HFFc6 (cell line): ENCODE measurements around the gene PIGN. TPM values are rescaled to one million over a fixed set of nuclear protein-coding genes. Genes with fewer than 3 reads are reported as not detected.

Source experiments
- DNase-seq: peaks from one replicate; pipeline ENCODE4 v3.0.0-alpha.2; 2018
- H3K27ac Mint-ChIP-seq: 2 replicates; pipeline ENCODE4 v1.8.0; 2020; ENCODE audit warnings: mild to moderate bottlenecking, mixed read lengths
- H3K27me3 Mint-ChIP-seq: 2 replicates; pipeline ENCODE4 v1.8.0; 2021; ENCODE audit warnings: mild to moderate bottlenecking, moderate library complexity, mixed read lengths; ENCODE audit not compliant: insufficient read depth
- H3K36me3 Mint-ChIP-seq: 2 replicates; pipeline ENCODE4 v1.8.0; 2021; ENCODE audit warnings: low read depth, mixed read lengths
- H3K4me1 Mint-ChIP-seq: 2 replicates; pipeline ENCODE4 v1.8.0; 2020; ENCODE audit warnings: low read depth, mixed read lengths
- H3K4me3 Mint-ChIP-seq: 2 replicates; pipeline ENCODE4 v1.8.0; 2020; ENCODE audit warnings: mild to moderate bottlenecking, moderate library complexity, mixed read lengths
- H3K9me3 Mint-ChIP-seq: 2 replicates; pipeline ENCODE4 v1.8.0; 2020; ENCODE audit warnings: mild to moderate bottlenecking, mixed read lengths
- total RNA-seq, 6 experiments: library from RNA; stranded (reverse); fragmentation: NEBNext Ultra II Directional; extraction: Animal tissue kit (Norgen Biotek cat#: 25700); gene quantifications; 2 replicates in 1 of 6; 3 replicates in 5 of 6; pipeline ENCODE4 v1.2.3, GENCODE V29; 2021
- TF ChIP-seq, protein P1 (sequence below): fragments of 200-600 bp; sonication (generic); IDR thresholded peaks from 2 replicates; pipeline ENCODE4 v1.5.0; 2021; ENCODE audit warnings: antibody characterized with exemption, mild to moderate bottlenecking

The PIGN gene
- total RNA-seq, 6 experiments from 2014 or later, result 21.0 to 25.9 (median 24.7) TPM

DNA sequence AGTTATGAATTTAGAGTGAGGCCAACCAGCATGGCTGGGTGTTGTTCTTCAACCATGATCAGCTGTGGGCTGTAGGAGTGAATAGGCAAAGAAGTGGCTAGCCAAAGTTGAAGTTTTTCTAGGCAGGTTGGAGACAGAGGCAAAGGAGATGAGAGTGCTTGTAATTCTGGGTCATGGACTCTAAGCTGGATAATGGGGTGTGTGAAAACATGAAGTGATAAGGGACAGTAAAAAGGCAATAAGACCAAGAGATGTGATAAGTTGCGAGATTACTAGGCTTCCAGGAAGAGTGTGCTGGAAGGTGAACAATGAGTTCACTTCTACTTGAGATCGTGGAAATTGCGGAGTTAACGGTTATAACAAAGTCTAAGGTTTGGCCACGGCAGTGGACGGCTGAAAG, 175.4 kb downstream of the PIGN start:
- H3K36me3 Mint-ChIP-seq, result peaks cover 20% of the 10 kb centered on the region
- H3K9me3 Mint-ChIP-seq, result peaks cover 8% of the 10 kb centered on the region
- no peak for DNase-seq
- no peak overlapping the region for H3K27ac Mint-ChIP-seq
- TF ChIP-seq, protein P1, sequence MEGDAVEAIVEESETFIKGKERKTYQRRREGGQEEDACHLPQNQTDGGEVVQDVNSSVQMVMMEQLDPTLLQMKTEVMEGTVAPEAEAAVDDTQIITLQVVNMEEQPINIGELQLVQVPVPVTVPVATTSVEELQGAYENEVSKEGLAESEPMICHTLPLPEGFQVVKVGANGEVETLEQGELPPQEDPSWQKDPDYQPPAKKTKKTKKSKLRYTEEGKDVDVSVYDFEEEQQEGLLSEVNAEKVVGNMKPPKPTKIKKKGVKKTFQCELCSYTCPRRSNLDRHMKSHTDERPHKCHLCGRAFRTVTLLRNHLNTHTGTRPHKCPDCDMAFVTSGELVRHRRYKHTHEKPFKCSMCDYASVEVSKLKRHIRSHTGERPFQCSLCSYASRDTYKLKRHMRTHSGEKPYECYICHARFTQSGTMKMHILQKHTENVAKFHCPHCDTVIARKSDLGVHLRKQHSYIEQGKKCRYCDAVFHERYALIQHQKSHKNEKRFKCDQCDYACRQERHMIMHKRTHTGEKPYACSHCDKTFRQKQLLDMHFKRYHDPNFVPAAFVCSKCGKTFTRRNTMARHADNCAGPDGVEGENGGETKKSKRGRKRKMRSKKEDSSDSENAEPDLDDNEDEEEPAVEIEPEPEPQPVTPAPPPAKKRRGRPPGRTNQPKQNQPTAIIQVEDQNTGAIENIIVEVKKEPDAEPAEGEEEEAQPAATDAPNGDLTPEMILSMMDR, result no peak
- no peaks in the 10 kb centered on the region for H3K27me3 Mint-ChIP-seq
- H3K4me3 Mint-ChIP-seq, result no peak overlapping the region
- peaks cover 13% of the 10 kb centered on the region for H3K4me1 Mint-ChIP-seq

DNA sequence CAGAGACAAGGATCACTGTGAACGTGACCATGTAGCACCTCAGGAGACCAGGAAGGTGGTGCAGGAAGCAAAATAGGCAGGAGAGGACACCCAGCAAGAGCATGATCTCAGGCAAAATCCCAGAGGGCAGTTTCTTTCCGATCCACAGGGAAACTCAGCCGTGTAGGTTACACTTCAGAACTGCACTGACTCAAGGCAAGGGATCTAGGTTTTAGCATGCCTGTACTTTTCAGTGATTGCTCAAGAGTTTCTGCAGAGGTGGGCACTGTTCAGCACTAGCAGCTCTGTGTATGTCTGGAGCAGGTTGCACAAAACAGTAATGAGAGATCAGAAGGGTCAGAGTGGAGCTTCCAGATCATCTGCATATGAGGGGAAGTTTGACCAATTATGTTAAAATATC, 177.3 kb downstream of the PIGN start:
- peaks cover 37% of the 10 kb centered on the region for H3K36me3 Mint-ChIP-seq
- TF ChIP-seq, protein P1, result no peak
- no peak for DNase-seq
- no peaks in the 10 kb centered on the region for H3K27me3 Mint-ChIP-seq
- H3K9me3 Mint-ChIP-seq, result peaks cover 25% of the 10 kb centered on the region
- H3K4me1 Mint-ChIP-seq, result peaks cover 13% of the 10 kb centered on the region
- H3K27ac Mint-ChIP-seq, result no peak overlapping the region
- H3K4me3 Mint-ChIP-seq, result no peak overlapping the region

DNA sequence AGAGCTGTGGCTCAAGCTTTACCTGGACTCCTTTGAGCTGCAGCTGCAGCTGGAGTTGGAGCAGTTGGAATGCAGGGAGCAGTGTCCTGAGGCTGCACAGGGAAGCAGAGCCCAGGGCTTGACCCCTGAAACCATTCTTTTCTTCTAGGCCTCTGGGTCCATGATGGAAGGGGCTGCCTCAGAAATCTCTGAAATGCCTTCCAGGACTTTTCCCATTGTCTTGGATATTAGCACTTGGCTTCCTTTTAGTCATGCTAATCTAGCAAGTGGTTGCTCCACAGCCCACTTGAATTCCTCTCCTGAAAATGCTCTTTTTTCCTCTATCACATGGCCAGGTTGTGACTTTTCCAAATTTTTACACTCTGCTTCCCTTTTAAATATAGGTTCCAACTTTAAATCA, 185.5 kb downstream of the PIGN start:
- H3K27ac Mint-ChIP-seq, result no peak overlapping the region

DNA sequence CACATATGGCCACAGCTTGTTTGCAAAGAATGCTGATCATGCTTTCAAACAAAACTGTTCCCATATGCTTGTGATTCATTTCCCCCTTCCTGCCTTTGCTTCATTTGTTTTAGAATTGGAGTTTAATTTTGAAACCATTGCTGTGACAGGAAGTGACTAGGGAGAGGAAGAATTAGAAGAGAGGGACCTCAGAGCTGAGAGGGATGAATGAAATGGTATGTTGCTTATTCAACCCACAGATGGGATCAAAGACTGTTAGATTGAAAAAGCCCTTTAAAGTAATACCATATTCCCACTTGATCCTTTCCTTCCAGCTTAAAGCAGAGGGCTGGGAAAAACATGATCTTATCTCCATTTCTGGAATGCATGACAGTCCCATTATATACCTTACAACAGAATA, 187.9 kb downstream of the PIGN start:
- H3K4me1 Mint-ChIP-seq, result peaks cover 66% of the 10 kb centered on the region

More for the DNA sequence above, 185.5 kb downstream of the PIGN start:
- H3K9me3 Mint-ChIP-seq, result peaks cover 54% of the 10 kb centered on the region
- no peak for DNase-seq
- H3K36me3 Mint-ChIP-seq, result peaks cover 69% of the 10 kb centered on the region
- H3K27me3 Mint-ChIP-seq, result peaks cover 6% of the 10 kb centered on the region; the same call in 1 of the 2 replicates
- peaks cover 42% of the 10 kb centered on the region for H3K4me1 Mint-ChIP-seq
- no peak overlapping the region for H3K4me3 Mint-ChIP-seq
- TF ChIP-seq, protein P1, result no peak

DNA sequence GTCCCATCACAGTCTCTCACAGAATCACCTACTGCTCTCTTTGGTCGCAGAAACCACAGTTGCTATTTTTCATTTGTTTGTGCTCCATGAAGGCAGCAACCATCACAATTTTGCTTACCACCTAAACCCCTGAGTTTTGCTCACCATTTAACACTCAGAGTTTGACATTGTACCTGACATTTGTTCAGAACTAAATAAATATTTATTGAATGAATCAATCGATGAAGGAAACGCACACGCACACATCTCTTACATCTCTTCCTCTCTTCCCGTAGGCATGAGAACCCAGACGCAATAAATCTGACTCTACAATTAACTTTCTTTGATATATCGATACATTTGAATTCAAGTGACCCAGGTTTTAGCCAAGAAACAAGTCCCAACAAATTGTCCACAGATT, 188.5 kb downstream of the PIGN start:
- H3K27ac Mint-ChIP-seq, result peak overlapping the region; percentile 84
- H3K9me3 Mint-ChIP-seq, result peaks cover 37% of the 10 kb centered on the region
- peaks cover 6% of the 10 kb centered on the region; the same call in 1 of the 2 replicates for H3K27me3 Mint-ChIP-seq
- peak overlapping the region; percentile 71 for H3K4me3 Mint-ChIP-seq
- no peak for DNase-seq
- TF ChIP-seq, protein P1, result no peak
- H3K4me1 Mint-ChIP-seq, result peaks cover 72% of the 10 kb centered on the region
- H3K36me3 Mint-ChIP-seq, result peaks cover 53% of the 10 kb centered on the region

More for the DNA sequence above, 187.9 kb downstream of the PIGN start:
- peak overlapping the region; percentile 84 for H3K27ac Mint-ChIP-seq
- peaks cover 56% of the 10 kb centered on the region for H3K36me3 Mint-ChIP-seq
- peaks cover 6% of the 10 kb centered on the region; the same call in 1 of the 2 replicates for H3K27me3 Mint-ChIP-seq
- TF ChIP-seq, protein P1, result no peak
- H3K4me3 Mint-ChIP-seq, result peak overlapping the region; percentile 71
- peaks cover 37% of the 10 kb centered on the region for H3K9me3 Mint-ChIP-seq
- peak; percentile 92 for DNase-seq
